A549 (cell line): ENCODE results near the gene SUV39H1. TPM values are rescaled to one million over a fixed set of nuclear protein-coding genes. Genes with fewer than 3 reads are reported as not detected.
"Not testable (repeated sequence)": the region's sequence is repeated elsewhere in the genome, so short reads cannot be mapped to it uniquely, and the experiment has no call there.

Experiments used
- ATAC-seq, 2 experiments: fragments of 200-7000 bp in 1 of 2; fragments of >200 bp in 1 of 2; cut with Nextera tagmentation in 1 of 2; cut with Tn5 transposase in 1 of 2; 3 replicates each; pipeline versions ENCODE4 v1.8.0 to v1.9.1; 2018 to 2020; ENCODE audit warnings: mild to moderate bottlenecking in 1 of 2, moderate library complexity in 1 of 2
- CTCF ChIA-PET: fragments of 300-600 bp; sonication (Branson Sonifier 250); formaldehyde crosslinking; extraction: SDS; loops from one replicate; lab custom pipeline; 2021; ENCODE audit warnings: antibody characterized with exemption, inconsistent platforms; lab: Yijun Ruan, JAX
- POLR2A ChIA-PET: fragments of 350-600 bp; formaldehyde crosslinking; extraction: SDS; loops from one replicate; lab custom pipeline; 2021; ENCODE audit warnings: antibody characterized with exemption, inconsistent platforms; lab: Yijun Ruan, JAX
- DNase-seq, 2 experiments: peaks; one replicate each; pipeline versions ENCODE4 v3.0.0 to v3.0.0-alpha.2; 2011 to 2016; ENCODE audit warnings: low read depth in 1 of 2, low spot score in 1 of 2
- FAIRE-seq: peaks from 2 replicates; lab custom pipeline; 2011; peaks lifted over from hg19 to GRCh38; lab: Jason Lieb, UNC
- H3K27ac ChIP-seq, 2 experiments: fragments of >200 bp; sonication (Bioruptor Twin); formaldehyde crosslinking; 3 replicates each; pipeline ENCODE4 v1.5.1; 2016 to 2017
- H3K4me1 ChIP-seq: fragments of >200 bp; sonication (Bioruptor Twin); formaldehyde crosslinking; 3 replicates; pipeline ENCODE4 v1.6.1; 2016
- H3K4me2 ChIP-seq: fragments of >200 bp; sonication (Bioruptor Twin); formaldehyde crosslinking; 3 replicates; pipeline ENCODE4 v1.6.1; 2016
- H3K4me3 ChIP-seq: fragments of >200 bp; sonication (Bioruptor Twin); formaldehyde crosslinking; 3 replicates; pipeline ENCODE4 v1.5.1; 2016
- H3K9me3 ChIP-seq: fragments of >200 bp; sonication (Bioruptor Twin); formaldehyde crosslinking; 3 replicates; pipeline ENCODE4 v1.6.1; 2016
- CBX8 ChIP-seq: fragments of 200-600 bp; sonication (generic); IDR thresholded peaks from 2 replicates; pipeline ENCODE4 v1.6.1; 2016
- CEBPB ChIP-seq, 2 experiments: fragments of >200 bp in 1 of 2; sonication (Bioruptor Twin) in 1 of 2; formaldehyde crosslinking in 1 of 2; IDR thresholded peaks; 2 replicates each; pipeline ENCODE4 v1.6.1; 2012 to 2016
- CHD2 ChIP-seq: fragments of 150-350 bp; IDR thresholded peaks from 2 replicates; pipeline ENCODE4 v1.6.1; 2014; ENCODE audit warnings: low read length; ENCODE audit not compliant: partially characterized antibody
- CHD4 ChIP-seq: fragments of 200-600 bp; sonication (generic); IDR thresholded peaks from 2 replicates; pipeline ENCODE4 v1.6.1; 2016; ENCODE audit warnings: antibody characterized with exemption, mild to moderate bottlenecking, borderline replicate concordance
- ESRRA ChIP-seq: fragments of 150-350 bp; IDR thresholded peaks from 2 replicates; pipeline ENCODE4 v1.6.1; 2014; ENCODE audit warnings: mild to moderate bottlenecking, low read length, borderline replicate concordance
- FOSB ChIP-seq: fragments of 250-450 bp; sonication (Bioruptor Pico); IDR thresholded peaks from 2 replicates; pipeline ENCODE4 v1.5.0; 2020; ENCODE audit warnings: mild to moderate bottlenecking, moderate library complexity
- FOSL2 ChIP-seq, 2 experiments: fragments of 450-650 bp in 1 of 2; fragments of >200 bp in 1 of 2; sonication (Bioruptor Twin) in 1 of 2; formaldehyde crosslinking; IDR thresholded peaks; 2 replicates each; pipeline versions ENCODE4 v1.5.0 to v1.6.1; 2016 to 2020; ENCODE audit warnings: mild to moderate bottlenecking in 1 of 2, moderate library complexity in 1 of 2
- GATA3 ChIP-seq: IDR thresholded peaks from 2 replicates; pipeline ENCODE4 v1.6.1; 2012; ENCODE audit warnings: borderline replicate concordance
- HDAC2 ChIP-seq: fragments of 200-600 bp; sonication (generic); IDR thresholded peaks from 2 replicates; pipeline ENCODE4 v1.6.1; 2016
- HES2 ChIP-seq: fragments of >200 bp; sonication (Bioruptor Twin); formaldehyde crosslinking; IDR thresholded peaks from 2 replicates; pipeline ENCODE4 v1.6.1; 2016
- HEYL ChIP-seq: fragments of 250-450 bp; sonication (Bioruptor Pico); IDR thresholded peaks from 2 replicates; pipeline ENCODE4 v1.8.0; 2021; ENCODE audit warnings: mild to moderate bottlenecking, moderate library complexity
- MAFK ChIP-seq: fragments of 450-650 bp; IDR thresholded peaks from 2 replicates; pipeline ENCODE4 v1.6.1; 2014; ENCODE audit not compliant: partially characterized antibody
- MAX ChIP-seq: IDR thresholded peaks from 2 replicates; pipeline ENCODE4 v1.6.1; 2012
- MAZ ChIP-seq: fragments of 150-350 bp; IDR thresholded peaks from 2 replicates; pipeline ENCODE4 v1.6.1; 2014; ENCODE audit warnings: antibody characterized with exemption, low read depth, low read length, borderline replicate concordance
- MYC ChIP-seq: IDR thresholded peaks from 2 replicates; pipeline ENCODE4 v1.6.1; 2012; ENCODE audit warnings: mild to moderate bottlenecking, inconsistent platforms, low read length, improper control_type of control experiment, borderline replicate concordance
- NFE2L2 ChIP-seq: fragments of 150-350 bp; conservative IDR thresholded peaks from 2 replicates; pipeline ENCODE4 v1.6.1; 2014; ENCODE audit warnings: low read length
- NPAS2 ChIP-seq: fragments of 250-450 bp; sonication (Bioruptor Pico); IDR thresholded peaks from 2 replicates; pipeline ENCODE4 v1.8.0; 2022; ENCODE audit warnings: mild to moderate bottlenecking, moderate library complexity, borderline replicate concordance
- PHF8 ChIP-seq: fragments of 200-600 bp; sonication (generic); IDR thresholded peaks from 2 replicates; pipeline ENCODE4 v1.6.1; 2016; ENCODE audit warnings: low read depth, mild to moderate bottlenecking, antibody characterized with exemption, moderate library complexity, borderline replicate concordance
- POLR2A ChIP-seq: IDR thresholded peaks from 2 replicates; pipeline ENCODE4 v1.6.1; 2012; ENCODE audit warnings: mild to moderate bottlenecking, low read length
- RARB ChIP-seq: fragments of 250-450 bp; sonication (Bioruptor Pico); IDR thresholded peaks from 2 replicates; pipeline ENCODE4 v1.8.0; 2021; ENCODE audit warnings: mild to moderate bottlenecking, moderate library complexity
- RCOR1 ChIP-seq: fragments of 150-350 bp; IDR thresholded peaks from 2 replicates; pipeline ENCODE4 v1.6.1; 2014; ENCODE audit warnings: antibody characterized with exemption, low read length, low read depth
- RFX5 ChIP-seq: fragments of 450-650 bp; IDR thresholded peaks from 2 replicates; pipeline ENCODE4 v1.7.1; 2014; ENCODE audit warnings: antibody characterized with exemption, mild to moderate bottlenecking, moderate library complexity
- SMC3 ChIP-seq: fragments of >200 bp; sonication (Bioruptor Twin); formaldehyde crosslinking; IDR thresholded peaks from 3 replicates; pipeline ENCODE4 v1.6.1; 2018; ENCODE audit warnings: inconsistent platforms
- USF2 ChIP-seq: fragments of 450-650 bp; IDR thresholded peaks from 2 replicates; pipeline ENCODE4 v1.6.1; 2014; ENCODE audit warnings: antibody characterized with exemption
- ZNF302 ChIP-seq: fragments of 250-450 bp; sonication (Bioruptor Pico); IDR thresholded peaks from 2 replicates; pipeline ENCODE4 v1.9.0; 2021; ENCODE audit warnings: inconsistent platforms, mild to moderate bottlenecking, moderate library complexity
- ZSCAN20 ChIP-seq: fragments of 250-450 bp; sonication (Bioruptor Pico); IDR thresholded peaks from 2 replicates; pipeline ENCODE4 v1.8.0; 2022; ENCODE audit warnings: mild to moderate bottlenecking, moderate library complexity
- WGBS: methylation state at CpG from one replicate; pipeline ENCODE4 v1.1.6; 2017; ENCODE audit errors: missing lambda C conversion rate; 5-methylcytosine and 5-hydroxymethylcytosine counted together
- polyA plus RNA-seq, 4 experiments: library from polyadenylated mRNA; depleted of rRNA in 3 of 4; stranded (reverse); fragments of >200 nt; fragmentation: RNase III in 1 of 4; extraction: RNeasy Plus Mini Kit Qiagen cat#74134 plus additional on column Dnase treatment in 1 of 4; gene quantifications; 2 replicates in 3 of 4; 3 replicates in 1 of 4; pipeline ENCODE4 v1.2.3, GENCODE V29; 2011 to 2017
- TF ChIP-seq, protein P1 (sequence below): fragments of >200 bp; sonication (Bioruptor Twin); formaldehyde crosslinking; IDR thresholded peaks from 3 replicates; pipeline ENCODE4 v1.5.1; 2016

SUV39H1 gene
- polyA plus RNA-seq, 2 of the 4 experiments (the other 2 are of a cell fraction): 13.4 to 19.9 TPM

GRCh38 chrX:48677516-48677915, 19.0 kb upstream of the SUV39H1 start:
- FAIRE-seq: no peak
- H3K27ac ChIP-seq: peak overlapping the region in 1 of 2 experiments; percentile 99; a peak in 3 of 6 replicates
- 91% methylated on average over 10 of the region's 10 CpGs for WGBS
- TF ChIP-seq HDAC2 (no peak), PHF8 (no peak), MAFK (no peak), FOSB (CRISPR knock-in tag) (no peak), SMC3 (no peak), GATA3 (no peak), ZSCAN20 (CRISPR knock-in tag) (no peak), ZNF302 (CRISPR knock-in tag) (no peak), MYC (no peak), RCOR1 (no peak), CHD2 (no peak), HES2 (no peak), FOSL2 (IDR thresholded peaks at IDR 0.05) (no peak), FOSL2 (CRISPR knock-in tag; IDR thresholded peaks at IDR 0.05) (no peak), RFX5 (no peak), ESRRA (no peak), USF2 (no peak)
- TF ChIP-seq, protein P1, sequence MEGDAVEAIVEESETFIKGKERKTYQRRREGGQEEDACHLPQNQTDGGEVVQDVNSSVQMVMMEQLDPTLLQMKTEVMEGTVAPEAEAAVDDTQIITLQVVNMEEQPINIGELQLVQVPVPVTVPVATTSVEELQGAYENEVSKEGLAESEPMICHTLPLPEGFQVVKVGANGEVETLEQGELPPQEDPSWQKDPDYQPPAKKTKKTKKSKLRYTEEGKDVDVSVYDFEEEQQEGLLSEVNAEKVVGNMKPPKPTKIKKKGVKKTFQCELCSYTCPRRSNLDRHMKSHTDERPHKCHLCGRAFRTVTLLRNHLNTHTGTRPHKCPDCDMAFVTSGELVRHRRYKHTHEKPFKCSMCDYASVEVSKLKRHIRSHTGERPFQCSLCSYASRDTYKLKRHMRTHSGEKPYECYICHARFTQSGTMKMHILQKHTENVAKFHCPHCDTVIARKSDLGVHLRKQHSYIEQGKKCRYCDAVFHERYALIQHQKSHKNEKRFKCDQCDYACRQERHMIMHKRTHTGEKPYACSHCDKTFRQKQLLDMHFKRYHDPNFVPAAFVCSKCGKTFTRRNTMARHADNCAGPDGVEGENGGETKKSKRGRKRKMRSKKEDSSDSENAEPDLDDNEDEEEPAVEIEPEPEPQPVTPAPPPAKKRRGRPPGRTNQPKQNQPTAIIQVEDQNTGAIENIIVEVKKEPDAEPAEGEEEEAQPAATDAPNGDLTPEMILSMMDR: no peak
- ATAC-seq: no peak
- DNase-seq: no peak
- H3K4me1 ChIP-seq: peaks cover 10% of the 10 kb centered on the region; the same call in 1 of the 3 replicates
- ChIA-PET CTCF (no interaction called here), POLR2A (no interaction called here)
- no peaks in the 10 kb centered on the region for H3K9me3 ChIP-seq
- H3K4me3 ChIP-seq: no peak overlapping the region; the same call in 1 of the 3 replicates
- H3K4me2 ChIP-seq: peak overlapping the region; percentile 93

GRCh38 chrX:48680467-48680866, 16.1 kb upstream of the SUV39H1 start:
- ATAC-seq, H3K9me3 ChIP-seq, H3K4me3 ChIP-seq, CTCF ChIA-PET, H3K27ac ChIP-seq, FAIRE-seq, POLR2A ChIA-PET, DNase-seq, H3K4me2 ChIP-seq, H3K4me1 ChIP-seq: not testable (repeated sequence)
- WGBS: 32% methylated on average over 2 of the region's 2 CpGs

- H3K4me1 ChIP-seq, H3K27ac ChIP-seq, H3K9me3 ChIP-seq, H3K4me3 ChIP-seq, POLR2A ChIA-PET, ATAC-seq, DNase-seq, CTCF ChIA-PET, H3K4me2 ChIP-seq: not testable (repeated sequence)
- WGBS: 78% methylated on average over 6 of the region's 6 CpGs
- FAIRE-seq: peak; percentile 70
These were observed 15.6 kb upstream of the SUV39H1 start for GRCh38 chrX:48680925-48681324.

DNA sequence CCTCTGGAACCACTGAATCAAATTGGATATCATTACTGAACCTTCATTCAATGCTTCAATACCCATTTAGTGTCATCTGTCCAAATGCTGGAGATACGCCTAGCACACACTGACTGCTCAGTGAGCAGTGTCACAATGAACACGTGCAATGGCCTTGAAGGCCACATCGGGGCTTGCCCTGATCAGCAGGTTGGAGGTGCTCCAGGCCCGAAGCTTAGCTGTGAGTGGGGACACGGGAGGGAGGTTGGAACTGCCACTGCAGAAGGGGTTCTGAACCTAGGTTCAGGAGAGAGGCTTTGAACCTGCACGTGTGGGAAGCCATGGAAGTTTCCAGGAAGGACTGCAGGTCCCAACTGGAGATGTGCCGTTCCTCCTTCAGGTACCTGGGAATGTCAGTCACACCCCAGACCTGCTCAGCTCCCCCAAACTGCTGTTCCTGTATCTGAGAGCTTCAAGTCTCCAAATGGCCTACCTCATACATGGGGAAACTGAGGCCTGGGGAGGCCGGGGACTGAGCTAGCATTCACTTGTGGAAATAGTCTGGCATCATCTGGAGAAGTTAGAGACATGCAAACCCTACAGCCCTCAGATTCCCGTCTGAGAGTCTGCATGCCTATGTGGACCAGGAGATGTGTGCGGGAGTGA, 14.9 kb upstream of the SUV39H1 start:
- H3K9me3 ChIP-seq: no peaks in the 10 kb centered on the region
- H3K27ac ChIP-seq: no peak overlapping the region
- POLR2A ChIA-PET: no interaction called here
- no peak overlapping the region for H3K4me2 ChIP-seq
- WGBS: 59% methylated on average over 5 of the region's 10 CpGs
- H3K4me3 ChIP-seq: no peak overlapping the region
- CTCF ChIA-PET: no interaction called here
- FAIRE-seq (no peak), DNase-seq (no peak), ATAC-seq (no peak)
- no peak for TF ChIP-seq RARB (CRISPR knock-in tag)
- no peak for TF ChIP-seq MAX
- no peak for TF ChIP-seq CBX8
- TF ChIP-seq CHD2: no peak
- TF ChIP-seq CEBPB (IDR thresholded peaks at IDR 0.05): no peak
- no peak for TF ChIP-seq POLR2A
- TF ChIP-seq CHD4: no peak
- no peak for TF ChIP-seq HEYL (CRISPR knock-in tag)
- no peak for TF ChIP-seq GATA3
- TF ChIP-seq MAZ: no peak
- TF ChIP-seq MAFK: no peak
- no peak for TF ChIP-seq NPAS2 (CRISPR knock-in tag)
- no peak for TF ChIP-seq NFE2L2
- no peak for TF ChIP-seq HES2
- peaks cover 5% of the 10 kb centered on the region; the same call in 1 of the 3 replicates for H3K4me1 ChIP-seq
